ENCODE results near the gene GNPTG. TPM values are rescaled to one million over a fixed set of nuclear protein-coding genes. Genes with fewer than 3 reads are reported as not detected.

GNPTG gene
- polyA plus RNA-seq, 1 of the 3 experiments (the other 2 are of a cell fraction), result 113 TPM

- 95% methylated on average over 4 of the region's 15 CpGs for WGBS (ENCODE audit: low lambda C conversion rate)
- CTCF ChIA-PET, result interaction anchor here (0.9 to 2.7 kb wide), 4 partner anchors 10 to 357 kb away, joined by 3 to 16 read pairs (median 4); partner anchors contain the start of gene MAPK8IP3
- no peaks in the 10 kb centered on the region for H3K27me3 ChIP-seq (ENCODE audit: insufficient read depth)
Observed at GRCh38 chr16:1348441-1348840, 3.3 kb upstream of the GNPTG start.

More at GRCh38 chr16:1348441-1348840, 3.3 kb upstream of the GNPTG start:
- no peaks in the 10 kb centered on the region for H3K9me2 ChIP-seq
- H2AFZ ChIP-seq (ENCODE audit: low read depth), result no peak overlapping the region
- no peak overlapping the region for H3K4me2 ChIP-seq
- H3K4me3 ChIP-seq (ENCODE audit: low read depth in 2 of 2, low read length in 1 of 2), result no peak overlapping the region
- no peak overlapping the region for H3K27ac ChIP-seq (ENCODE audit: low read depth in 2 of 2, low read length in 1 of 2)
- no peak overlapping the region for H3K9ac ChIP-seq
- H3K36me3 ChIP-seq (replicated peaks in 1 of 2; ENCODE audit: control insufficient read depth in 1 of 2, insufficient read depth in 2 of 2, low read length in 1 of 2), result peaks cover 0 to 19% of the 10 kb centered on the region in 2 experiments
- H4K20me1 ChIP-seq (ENCODE audit: insufficient read depth), result no peaks in the 10 kb centered on the region
- H3K4me1 ChIP-seq (ENCODE audit: control insufficient read depth in 1 of 2, insufficient read depth in 2 of 2, low read depth in 1 of 2, low read length in 1 of 2), result peaks cover 0 to 22% of the 10 kb centered on the region in 2 experiments; a peak in 2 of 4 replicates
- H3K79me2 ChIP-seq (ENCODE audit: insufficient read depth), result peaks cover 34% of the 10 kb centered on the region
- no peak for DNase-seq
- POLR2A ChIA-PET, result no interaction called here
- no peaks in the 10 kb centered on the region for H3K9me3 ChIP-seq
- TF ChIP-seq SMC3 (IDR thresholded peaks at IDR 0.05; ENCODE audit: low read depth, low read length) (no peak), JUND (IDR thresholded peaks at IDR 0.05) (no peak), CTCF (IDR thresholded peaks at IDR 0.05) (no peak), RAD21 (IDR thresholded peaks at IDR 0.05; ENCODE audit: low read length) (no peak), RXRA (IDR thresholded peaks at IDR 0.05; ENCODE audit: borderline replicate concordance, low read depth) (no peak), EZH2phosphoT487 (IDR thresholded peaks at IDR 0.05; ENCODE audit: borderline replicate concordance, low read depth) (no peak), FOXJ3 (CRISPR knock-in tag; IDR thresholded peaks at IDR 0.05) (no peak), PBX3 (IDR thresholded peaks at IDR 0.05) (no peak), RFX5 (IDR thresholded peaks at IDR 0.05; ENCODE audit: low read length) (no peak), USF2 (IDR thresholded peaks at IDR 0.05; ENCODE audit: borderline replicate concordance, low read depth, low read length) (no peak), RCOR1 (IDR thresholded peaks at IDR 0.05; ENCODE audit: low read length) (no peak), GATA2 (CRISPR knock-in tag; IDR thresholded peaks at IDR 0.05) (no peak), SIN3A (IDR thresholded peaks at IDR 0.05; ENCODE audit: borderline replicate concordance, low read depth, low read length) (no peak), FOSL2 (IDR thresholded peaks at IDR 0.05; ENCODE audit: borderline replicate concordance, low read depth) (no peak), TEAD4 (IDR thresholded peaks at IDR 0.05; ENCODE audit: borderline replicate concordance, insufficient read depth) (no peak), MXI1 (IDR thresholded peaks at IDR 0.05; ENCODE audit: low read depth, low read length) (no peak)
- TF ChIP-seq, protein P1, sequence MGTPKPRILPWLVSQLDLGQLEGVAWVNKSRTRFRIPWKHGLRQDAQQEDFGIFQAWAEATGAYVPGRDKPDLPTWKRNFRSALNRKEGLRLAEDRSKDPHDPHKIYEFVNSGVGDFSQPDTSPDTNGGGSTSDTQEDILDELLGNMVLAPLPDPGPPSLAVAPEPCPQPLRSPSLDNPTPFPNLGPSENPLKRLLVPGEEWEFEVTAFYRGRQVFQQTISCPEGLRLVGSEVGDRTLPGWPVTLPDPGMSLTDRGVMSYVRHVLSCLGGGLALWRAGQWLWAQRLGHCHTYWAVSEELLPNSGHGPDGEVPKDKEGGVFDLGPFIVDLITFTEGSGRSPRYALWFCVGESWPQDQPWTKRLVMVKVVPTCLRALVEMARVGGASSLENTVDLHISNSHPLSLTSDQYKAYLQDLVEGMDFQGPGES (IDR thresholded peaks at IDR 0.05; ENCODE audit: low read depth, low read length), result no peak
- TF ChIP-seq, protein P2, sequence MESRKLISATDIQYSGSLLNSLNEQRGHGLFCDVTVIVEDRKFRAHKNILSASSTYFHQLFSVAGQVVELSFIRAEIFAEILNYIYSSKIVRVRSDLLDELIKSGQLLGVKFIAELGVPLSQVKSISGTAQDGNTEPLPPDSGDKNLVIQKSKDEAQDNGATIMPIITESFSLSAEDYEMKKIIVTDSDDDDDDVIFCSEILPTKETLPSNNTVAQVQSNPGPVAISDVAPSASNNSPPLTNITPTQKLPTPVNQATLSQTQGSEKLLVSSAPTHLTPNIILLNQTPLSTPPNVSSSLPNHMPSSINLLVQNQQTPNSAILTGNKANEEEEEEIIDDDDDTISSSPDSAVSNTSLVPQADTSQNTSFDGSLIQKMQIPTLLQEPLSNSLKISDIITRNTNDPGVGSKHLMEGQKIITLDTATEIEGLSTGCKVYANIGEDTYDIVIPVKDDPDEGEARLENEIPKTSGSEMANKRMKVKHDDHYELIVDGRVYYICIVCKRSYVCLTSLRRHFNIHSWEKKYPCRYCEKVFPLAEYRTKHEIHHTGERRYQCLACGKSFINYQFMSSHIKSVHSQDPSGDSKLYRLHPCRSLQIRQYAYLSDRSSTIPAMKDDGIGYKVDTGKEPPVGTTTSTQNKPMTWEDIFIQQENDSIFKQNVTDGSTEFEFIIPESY (IDR thresholded peaks at IDR 0.05; ENCODE audit: borderline replicate concordance, low read depth), result no peak
- TF ChIP-seq, protein P3, sequence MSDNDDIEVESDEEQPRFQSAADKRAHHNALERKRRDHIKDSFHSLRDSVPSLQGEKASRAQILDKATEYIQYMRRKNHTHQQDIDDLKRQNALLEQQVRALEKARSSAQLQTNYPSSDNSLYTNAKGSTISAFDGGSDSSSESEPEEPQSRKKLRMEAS (IDR thresholded peaks at IDR 0.05; ENCODE audit: low read depth), result no peak
- H3F3A ChIP-seq (replicated peaks; ENCODE audit: insufficient read depth), result no peaks in the 10 kb centered on the region
